NCI-H524 (cell line): ENCODE measurements around the gene DHDDS.

Experiments
- DNase-seq, 2 experiments: peaks; one replicate each; lab custom pipeline; 2025; lab: John Stamatoyannopoulos, UW

The DHDDS gene

GRCh38 chr1:26418865-26419349 is 13.2 kb upstream of the DHDDS start:
- DNase-seq, result no peak

- peak; percentile 83 to 85 for DNase-seq
Measured at GRCh38 chr1:26419494-26419893, 12.6 kb upstream of the DHDDS start.

- DNase-seq, result peak in 1 of 2 experiments; percentile 9
Measured at GRCh38 chr1:26429721-26430120, 2.4 kb upstream of the DHDDS start.

- no peak for DNase-seq
Measured at GRCh38 chr1:26432793-26433192, 672 bp downstream of the DHDDS start.

- no peak for DNase-seq
Measured at GRCh38 chr1:26434161-26434752, 2.1 kb downstream of the DHDDS start.

- no peak for DNase-seq
Measured at GRCh38 chr1:26438041-26438440, 5.9 kb downstream of the DHDDS start.

GRCh38 chr1:26440259-26440658 is 8.1 kb downstream of the DHDDS start:
- no peak for DNase-seq

- DNase-seq, result no peak
Measured at GRCh38 chr1:26449868-26450267, 17.7 kb downstream of the DHDDS start.

- no peak for DNase-seq
Measured at GRCh38 chr1:26450908-26451307, 18.8 kb downstream of the DHDDS start.

- DNase-seq, result no peak
Measured at GRCh38 chr1:26452459-26453183, 20.5 kb downstream of the DHDDS start.

GRCh38 chr1:26459148-26459547 is 27.0 kb downstream of the DHDDS start:
- no peak for DNase-seq

GRCh38 chr1:26459573-26460031 is 27.5 kb downstream of the DHDDS start:
- DNase-seq, result no peak

GRCh38 chr1:26468911-26469310 is 36.8 kb downstream of the DHDDS start:
- peak; percentile 45 to 79 for DNase-seq

GRCh38 chr1:26469558-26469957 is 37.4 kb downstream of the DHDDS start:
- peak in 1 of 2 experiments; percentile 60 for DNase-seq

GRCh38 chr1:26470878-26471497 is 38.9 kb downstream of the DHDDS start:
- peak in 1 of 2 experiments; percentile 91 for DNase-seq

- peak; percentile 82 to 84 for DNase-seq
Measured at GRCh38 chr1:26471498-26472319, 39.6 kb downstream of the DHDDS start.

- DNase-seq, result peak; percentile 88 to 93
Measured at GRCh38 chr1:26472320-26472900, 40.3 kb downstream of the DHDDS start, which contains the start of gene HMGN2. Gene HMGN2, plus strand, starts transcription at chr1:26472440. Its CDS starts 173 bp downstream, at chr1:26472613.

- DNase-seq, result peak; percentile 82 to 91
Measured at GRCh38 chr1:26472901-26473845, 41.1 kb downstream of the DHDDS start.

GRCh38 chr1:26474818-26475217 is 42.7 kb downstream of the DHDDS start:
- no peak for DNase-seq

GRCh38 chr1:26475989-26476388 is 43.9 kb downstream of the DHDDS start:
- no peak for DNase-seq
